ENCODE results near the gene PIGU. TPM values are rescaled to one million over a fixed set of nuclear protein-coding genes. Genes with fewer than 3 reads are reported as not detected.

The PIGU gene
- total and polyA plus RNA-seq, 4 donors, result 6.4 to 10.0 (median 7.2) TPM

GRCh38 chr20:34595377-34596184 lies 81.3 kb downstream of the PIGU start:
- 90% methylated on average over 9 of the region's 9 CpGs for WGBS
- Histone ChIP-seq H3K9me3 (ENCODE audit: control insufficient read depth in 4 of 4, low read length in 3 of 4) (no peaks in the 10 kb centered on the region), H3K4me1 (ENCODE audit: control insufficient read depth in 4 of 4, insufficient read depth in 4 of 4, low read length in 3 of 4) (peaks cover 0 to 4% (median 0%) of the 10 kb centered on the region in 4 donors), H3K9ac (ENCODE audit: low read depth in 1 of 2, low read length in 2 of 2) (no peak overlapping the region), H3K36me3 (ENCODE audit: control insufficient read depth in 4 of 4, insufficient read depth in 3 of 4, low read depth in 1 of 4, low read length in 3 of 4) (no peaks in the 10 kb centered on the region), H3K4me3 (ENCODE audit: low read depth in 1 of 3, low read length in 3 of 3) (no peak overlapping the region), H3K27me3 (ENCODE audit: control insufficient read depth in 4 of 4, insufficient read depth in 4 of 4, low read length in 3 of 4) (no peaks in the 10 kb centered on the region), H3K27ac (ENCODE audit: low read depth in 1 of 2, low read length in 2 of 2) (no peak overlapping the region)
- TF ChIP-seq HNF4G (IDR thresholded peaks at IDR 0.05) (no peak), TAF1 (conservative IDR thresholded peaks at IDR 0.05) (no peak), FOXA1 (IDR thresholded peaks at IDR 0.05) (no peak), MAX (IDR thresholded peaks at IDR 0.05) (no peak)
- no peak for DNase-seq (ENCODE audit: low spot score)

DNA sequence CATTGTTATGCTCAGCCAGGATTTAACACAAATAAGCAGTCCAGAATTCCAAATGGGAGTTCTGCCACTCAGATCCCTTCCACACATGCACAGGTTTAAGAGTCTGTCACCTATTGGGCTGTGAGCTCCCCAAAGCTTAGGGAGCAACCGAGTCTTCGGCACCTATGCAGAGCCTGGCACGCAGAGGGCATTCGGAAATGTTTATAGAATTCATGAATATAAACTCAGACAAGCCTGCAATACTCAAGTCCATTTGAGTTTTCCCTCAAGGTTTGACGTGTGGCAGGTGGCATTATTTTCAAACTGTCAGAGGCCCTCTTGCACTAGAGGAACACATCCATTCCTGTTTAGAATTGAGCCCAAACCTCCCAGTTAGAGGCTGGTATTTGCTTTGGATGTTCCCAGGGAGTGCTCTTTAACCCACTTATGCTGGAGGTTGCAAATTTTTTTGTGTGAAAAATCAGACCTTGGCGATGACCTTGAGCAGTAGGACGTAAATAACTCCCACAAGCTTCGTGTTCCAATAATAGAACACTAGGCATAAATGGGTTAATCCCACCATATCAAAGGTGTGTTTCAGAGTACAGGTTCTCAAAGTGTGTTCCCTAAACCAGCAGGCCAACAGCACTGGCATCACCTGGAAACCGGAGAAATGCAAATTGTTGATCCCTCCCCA lies 90.3 kb downstream of the PIGU start:
- Histone ChIP-seq H3K27me3 (ENCODE audit: control insufficient read depth in 4 of 4, insufficient read depth in 4 of 4, low read length in 3 of 4) (no peaks in the 10 kb centered on the region), H3K9me3 (ENCODE audit: control insufficient read depth in 4 of 4, low read length in 3 of 4) (no peaks in the 10 kb centered on the region), H3K27ac (ENCODE audit: low read depth in 1 of 2, low read length in 2 of 2) (no peak overlapping the region), H3K4me1 (ENCODE audit: control insufficient read depth in 4 of 4, insufficient read depth in 4 of 4, low read length in 3 of 4) (no peaks in the 10 kb centered on the region), H3K9ac (ENCODE audit: low read depth in 1 of 2, low read length in 2 of 2) (no peak overlapping the region), H3K4me3 (ENCODE audit: low read depth in 1 of 3, low read length in 3 of 3) (no peak overlapping the region), H3K36me3 (ENCODE audit: control insufficient read depth in 4 of 4, insufficient read depth in 3 of 4, low read depth in 1 of 4, low read length in 3 of 4) (peaks cover 0 to 8% (median 4%) of the 10 kb centered on the region in 4 donors)
- WGBS, result 95% methylated on average over 9 of the region's 9 CpGs
- no peak for DNase-seq (ENCODE audit: low spot score)
- TF ChIP-seq FOXA2 (IDR thresholded peaks at IDR 0.05) (no peak), HNF4A (conservative IDR thresholded peaks at IDR 0.05) (no peak), SP1 (IDR thresholded peaks at IDR 0.05) (no peak), CTCF (IDR thresholded peaks at IDR 0.05; ENCODE audit: low read depth, low read length, missing input control) (no peak), MAX (IDR thresholded peaks at IDR 0.05) (no peak), EGR1 (IDR thresholded peaks at IDR 0.05; ENCODE audit: low read depth in 2 of 2) (no peak), ZBTB33 (IDR thresholded peaks at IDR 0.05) (no peak), RAD21 (IDR thresholded peaks at IDR 0.05) (no peak), GABPA (IDR thresholded peaks at IDR 0.05 in 1 of 2, conservative IDR thresholded peaks at IDR 0.05 in 1 of 2) (no peak), HNF4G (IDR thresholded peaks at IDR 0.05) (no peak)
- TF ChIP-seq, protein P1, sequence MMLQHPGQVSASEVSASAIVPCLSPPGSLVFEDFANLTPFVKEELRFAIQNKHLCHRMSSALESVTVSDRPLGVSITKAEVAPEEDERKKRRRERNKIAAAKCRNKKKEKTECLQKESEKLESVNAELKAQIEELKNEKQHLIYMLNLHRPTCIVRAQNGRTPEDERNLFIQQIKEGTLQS (IDR thresholded peaks at IDR 0.05), result no peak
